ENCODE results near the gene PRSS12.

PRSS12 gene

GRCh38 chr4:118356731-118357130, 3.9 kb upstream of the PRSS12 start:
- in situ Hi-C loops (cut with MboI; ENCODE audit: low sequenced_read_pairs) = no loop called here

- in situ Hi-C loops (cut with MboI; ENCODE audit: low sequenced_read_pairs) = no loop called here
Measured at GRCh38 chr4:118356111-118356510, 3.3 kb upstream of the PRSS12 start.

GRCh38 chr4:118354913-118355312, 2.1 kb upstream of the PRSS12 start:
- in situ Hi-C loops (cut with MboI; ENCODE audit: low sequenced_read_pairs) = no loop called here

DNA sequence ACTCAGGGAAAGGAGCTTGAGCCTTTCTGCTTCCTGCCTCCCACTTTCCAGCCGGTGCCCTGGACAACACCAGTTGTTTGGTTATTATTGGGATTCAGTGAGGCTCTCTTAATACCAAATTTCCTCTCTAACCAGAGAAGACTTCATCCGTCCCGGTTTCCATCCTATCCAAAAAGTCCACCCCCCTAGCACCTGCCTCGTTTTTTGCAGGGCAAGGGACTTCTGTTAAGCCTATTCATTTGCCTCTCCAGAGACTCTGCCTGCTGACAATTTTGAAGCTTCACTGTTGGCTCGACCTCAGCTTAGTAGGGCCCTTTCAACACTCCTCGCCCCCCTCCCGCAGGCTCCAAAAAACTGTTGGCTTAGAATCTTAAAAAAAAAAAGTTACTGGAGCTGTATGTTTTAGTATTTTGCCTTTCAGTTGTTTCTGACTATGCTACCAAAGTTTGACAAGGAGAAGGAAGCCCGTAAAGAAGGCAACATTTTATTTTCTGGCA, 779 bp upstream of the PRSS12 start:
- in situ Hi-C loops (cut with MboI; ENCODE audit: low sequenced_read_pairs) = no loop called here

- in situ Hi-C loops (cut with MboI; ENCODE audit: low sequenced_read_pairs) = no loop called here
Measured at GRCh38 chr4:118351851-118352827, 664 bp downstream of the PRSS12 start.

DNA sequence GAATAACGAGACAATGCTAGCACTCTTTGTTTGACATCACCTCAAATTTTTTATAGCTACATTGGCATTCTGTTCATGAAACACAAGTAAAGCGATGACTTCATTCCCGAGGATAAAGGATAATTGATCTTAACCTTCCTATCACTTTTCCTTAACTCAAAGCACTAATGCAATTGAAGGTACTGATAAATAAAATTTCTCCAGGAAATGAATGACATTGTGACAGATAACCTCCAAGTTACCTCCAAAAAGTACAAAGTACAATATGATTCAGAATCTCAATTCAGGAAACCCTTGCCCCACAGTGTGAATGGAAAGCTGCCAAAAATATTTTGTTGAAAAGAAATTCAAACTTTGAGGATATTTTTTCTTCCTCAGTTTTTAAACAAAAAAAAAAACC, 1.8 kb downstream of the PRSS12 start:
- in situ Hi-C loops (cut with MboI; ENCODE audit: low sequenced_read_pairs) = no loop called here

GRCh38 chr4:118348886-118349285, 3.9 kb downstream of the PRSS12 start:
- in situ Hi-C loops (cut with MboI; ENCODE audit: low sequenced_read_pairs) = no loop called here

DNA sequence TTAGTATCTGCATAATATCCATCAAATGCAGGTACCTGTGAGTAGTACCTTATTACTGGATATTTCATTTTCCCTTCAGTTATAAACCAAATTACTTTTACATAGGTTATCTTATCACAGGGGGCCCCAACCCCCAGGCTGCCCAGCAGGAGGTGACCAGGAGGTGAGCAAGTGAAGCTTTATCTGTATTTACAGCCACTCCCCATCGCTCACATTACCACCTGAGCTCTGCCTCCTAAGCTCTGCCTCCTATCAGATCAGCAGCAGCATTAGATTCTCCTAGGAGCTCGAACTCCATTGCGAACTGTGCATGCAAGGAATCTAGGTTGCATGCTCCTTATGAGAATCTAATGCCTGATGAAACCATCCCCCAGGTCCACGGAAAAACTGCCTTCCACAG, 6.3 kb downstream of the PRSS12 start:
- in situ Hi-C loops (cut with MboI; ENCODE audit: low sequenced_read_pairs) = no loop called here

- in situ Hi-C loops (cut with MboI; ENCODE audit: low sequenced_read_pairs) = no loop called here
Measured at GRCh38 chr4:118345813-118346212, 7.0 kb downstream of the PRSS12 start.

GRCh38 chr4:118344801-118345200, 8.0 kb downstream of the PRSS12 start:
- in situ Hi-C loops (cut with MboI; ENCODE audit: low sequenced_read_pairs) = no loop called here

- in situ Hi-C loops (cut with MboI; ENCODE audit: low sequenced_read_pairs) = no loop called here
Measured at GRCh38 chr4:118343501-118343900, 9.3 kb downstream of the PRSS12 start.

- in situ Hi-C loops (cut with MboI; ENCODE audit: low sequenced_read_pairs) = no loop called here
Measured at GRCh38 chr4:118340109-118340508, 12.7 kb downstream of the PRSS12 start.

DNA sequence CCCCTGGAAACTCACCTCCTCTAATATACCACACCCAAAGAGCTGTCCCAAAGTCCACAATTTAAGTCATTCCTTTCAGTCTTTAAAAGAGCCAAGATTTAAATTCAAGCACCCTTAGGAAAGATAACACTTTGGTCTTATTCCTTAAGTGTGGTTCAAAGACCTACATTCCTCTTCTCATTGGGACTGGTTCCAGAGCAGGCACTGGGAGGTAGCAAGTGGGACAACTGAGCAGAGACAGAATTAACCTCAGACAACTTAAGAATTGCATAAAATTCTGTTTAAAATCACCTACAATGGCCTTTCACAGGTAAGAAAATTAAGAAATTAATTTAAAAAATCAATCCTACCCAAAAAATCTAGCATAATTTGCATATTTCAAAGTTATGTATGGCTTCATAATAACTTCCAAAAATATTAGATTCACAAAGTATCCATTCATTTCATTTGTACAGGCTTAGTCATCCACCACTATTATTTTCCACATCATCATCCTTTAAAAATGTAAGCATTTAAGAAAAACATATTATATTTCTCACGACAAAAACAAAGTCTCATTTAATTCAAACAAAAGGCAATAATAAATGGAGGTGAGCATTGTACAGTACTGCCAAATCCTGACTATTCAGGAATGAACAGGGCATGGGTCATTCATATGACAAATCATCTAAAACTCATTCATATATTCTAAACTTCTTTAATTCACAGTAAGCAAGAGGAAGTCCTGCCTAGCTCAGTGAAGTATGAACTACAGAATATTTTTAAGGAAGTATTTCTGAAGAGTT, 13.6 kb downstream of the PRSS12 start:
- in situ Hi-C loops (cut with MboI; ENCODE audit: low sequenced_read_pairs) = no loop called here

GRCh38 chr4:118338518-118338917, 14.3 kb downstream of the PRSS12 start:
- in situ Hi-C loops (cut with MboI; ENCODE audit: low sequenced_read_pairs) = no loop called here

DNA sequence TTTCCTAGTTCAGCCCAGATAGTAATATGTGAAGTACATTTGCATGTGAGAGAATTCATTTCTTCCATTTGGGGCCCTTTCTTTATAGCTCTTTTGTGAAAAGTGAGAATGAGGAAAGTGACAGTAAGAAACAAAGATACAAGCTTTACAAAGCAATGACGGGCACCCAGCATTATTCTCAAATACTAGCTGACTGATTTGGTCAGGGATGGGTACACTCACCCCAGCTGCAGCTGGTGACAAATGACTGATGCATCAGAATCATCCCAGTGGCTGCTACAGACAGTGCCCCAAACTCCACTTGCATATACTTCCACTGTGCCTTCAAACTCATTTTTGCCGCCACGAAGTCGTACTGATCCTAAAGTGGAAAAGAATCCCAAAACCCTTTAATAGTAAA, 14.8 kb downstream of the PRSS12 start:
- in situ Hi-C loops (cut with MboI; ENCODE audit: low sequenced_read_pairs) = no loop called here

DNA sequence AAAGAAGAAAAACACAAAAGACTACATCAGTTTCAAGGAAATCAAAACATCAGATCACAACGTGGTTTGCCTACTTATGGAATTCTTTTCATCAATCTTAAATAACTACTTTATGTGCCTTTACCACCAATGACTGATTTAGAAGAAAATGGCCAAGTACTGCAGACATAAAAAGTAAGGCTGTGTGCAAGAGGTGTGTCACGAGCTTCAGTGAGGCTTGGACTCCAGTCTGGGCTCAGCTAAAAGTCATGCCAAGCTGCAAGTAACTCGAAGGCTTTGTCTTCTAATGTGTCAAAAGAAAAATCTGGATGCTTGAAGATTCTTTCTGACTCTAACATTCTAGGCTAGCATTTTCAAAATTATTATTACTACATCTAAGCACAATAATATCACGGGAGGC, 17.0 kb downstream of the PRSS12 start:
- in situ Hi-C loops (cut with MboI; ENCODE audit: low sequenced_read_pairs) = no loop called here

- in situ Hi-C loops (cut with MboI; ENCODE audit: low sequenced_read_pairs) = no loop called here
Measured at GRCh38 chr4:118335324-118335723, 17.5 kb downstream of the PRSS12 start.

- in situ Hi-C loops (cut with MboI; ENCODE audit: low sequenced_read_pairs) = no loop called here
Measured at GRCh38 chr4:118331352-118331751, 21.5 kb downstream of the PRSS12 start.

DNA sequence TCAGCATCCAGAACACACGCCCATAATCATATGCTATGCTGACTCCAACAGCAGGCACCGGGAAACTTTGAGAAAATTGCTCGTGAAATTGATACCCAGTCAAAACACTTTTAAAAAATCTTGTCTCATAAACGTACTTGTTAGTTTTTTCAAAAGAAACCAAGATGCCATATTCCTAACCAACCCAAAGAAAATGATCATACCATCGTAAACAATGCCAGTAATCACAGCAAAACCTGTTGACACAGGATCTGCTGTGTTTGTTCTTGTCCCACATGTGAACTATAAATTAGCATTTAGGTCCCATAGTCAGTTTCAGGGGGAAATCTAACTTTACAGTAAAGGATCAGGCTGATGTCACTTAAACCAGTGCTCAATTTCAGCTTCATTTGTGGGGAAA, 23.0 kb downstream of the PRSS12 start:
- in situ Hi-C loops (cut with MboI; ENCODE audit: low sequenced_read_pairs) = no loop called here

DNA sequence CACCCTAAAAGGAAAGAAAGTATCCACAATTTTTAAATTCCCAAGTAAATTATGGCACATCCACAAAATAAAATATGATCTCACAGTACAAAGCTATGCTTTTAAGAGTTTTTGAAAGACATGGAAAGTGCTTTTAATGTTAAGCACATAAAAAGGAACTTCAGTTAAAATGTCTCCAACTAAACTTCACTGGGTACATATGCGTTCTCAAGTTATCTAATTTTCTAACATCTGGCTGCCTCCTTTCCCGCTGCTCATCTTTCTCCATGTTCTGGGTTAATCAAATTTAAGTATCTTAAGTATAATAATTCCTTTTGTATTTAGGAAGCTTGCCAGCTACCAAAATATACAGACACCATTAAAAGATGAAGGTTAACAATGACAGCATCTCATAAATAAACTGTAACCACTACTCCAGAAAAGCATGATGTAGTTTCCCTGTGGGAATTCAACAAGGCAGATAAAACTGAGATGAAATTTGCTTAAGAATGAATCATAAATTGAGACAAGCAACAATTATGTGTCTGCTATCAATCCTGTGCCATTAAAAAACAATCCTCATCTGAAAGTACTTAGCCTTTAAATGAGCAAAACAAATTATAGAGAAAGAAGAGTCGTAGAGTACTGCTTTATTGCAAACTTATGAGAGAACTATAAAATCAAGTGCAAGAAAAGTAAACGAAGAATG, 25.1 kb downstream of the PRSS12 start:
- in situ Hi-C loops (cut with MboI; ENCODE audit: low sequenced_read_pairs) = no loop called here

DNA sequence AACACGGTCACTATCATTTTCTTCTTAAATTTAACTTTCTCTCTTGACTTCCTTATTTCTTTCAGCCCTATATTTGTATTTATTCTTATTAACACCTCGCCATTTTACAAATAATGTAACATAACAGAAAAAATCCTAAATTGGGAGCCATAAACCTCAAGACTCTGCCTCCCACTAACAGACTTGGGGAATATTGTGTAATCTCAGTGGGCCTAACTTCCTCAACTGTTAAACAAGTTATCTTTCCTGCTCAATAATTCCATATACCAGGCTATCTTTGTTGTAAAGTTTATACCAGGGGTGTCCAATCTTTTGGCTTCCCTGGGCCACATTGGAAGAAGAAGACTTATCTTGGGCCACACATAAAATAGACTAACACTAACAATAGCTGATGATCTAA, 26.2 kb downstream of the PRSS12 start:
- in situ Hi-C loops (cut with MboI; ENCODE audit: low sequenced_read_pairs) = no loop called here
